NCI-H1092 (cell line): ENCODE measurements around the gene SOBP.

Source experiments
- DNase-seq: peaks from one replicate; lab custom pipeline; 2025; lab: John Stamatoyannopoulos, UW

SOBP gene

DNA sequence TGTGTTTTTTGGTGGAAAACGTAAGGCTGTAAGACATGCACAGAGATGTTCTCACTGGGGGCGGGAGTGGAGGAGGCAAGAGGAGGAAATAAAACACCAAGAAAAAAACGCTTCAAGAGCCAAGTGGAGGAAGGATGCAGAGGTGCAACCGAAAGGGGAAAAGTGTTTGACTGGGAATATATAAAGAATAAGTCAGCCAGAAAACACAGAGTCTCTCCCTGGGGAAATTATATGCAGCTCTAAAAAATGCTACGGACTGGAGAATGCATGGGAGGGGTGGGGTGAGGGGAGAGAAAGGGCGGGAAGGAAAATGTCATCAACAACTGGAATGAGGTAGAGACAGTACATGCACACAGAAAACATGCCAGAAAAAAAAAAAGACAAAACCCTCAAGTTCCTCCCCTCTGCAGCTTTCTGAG is 200.7 kb downstream of the SOBP start:
- no peak for DNase-seq

DNA sequence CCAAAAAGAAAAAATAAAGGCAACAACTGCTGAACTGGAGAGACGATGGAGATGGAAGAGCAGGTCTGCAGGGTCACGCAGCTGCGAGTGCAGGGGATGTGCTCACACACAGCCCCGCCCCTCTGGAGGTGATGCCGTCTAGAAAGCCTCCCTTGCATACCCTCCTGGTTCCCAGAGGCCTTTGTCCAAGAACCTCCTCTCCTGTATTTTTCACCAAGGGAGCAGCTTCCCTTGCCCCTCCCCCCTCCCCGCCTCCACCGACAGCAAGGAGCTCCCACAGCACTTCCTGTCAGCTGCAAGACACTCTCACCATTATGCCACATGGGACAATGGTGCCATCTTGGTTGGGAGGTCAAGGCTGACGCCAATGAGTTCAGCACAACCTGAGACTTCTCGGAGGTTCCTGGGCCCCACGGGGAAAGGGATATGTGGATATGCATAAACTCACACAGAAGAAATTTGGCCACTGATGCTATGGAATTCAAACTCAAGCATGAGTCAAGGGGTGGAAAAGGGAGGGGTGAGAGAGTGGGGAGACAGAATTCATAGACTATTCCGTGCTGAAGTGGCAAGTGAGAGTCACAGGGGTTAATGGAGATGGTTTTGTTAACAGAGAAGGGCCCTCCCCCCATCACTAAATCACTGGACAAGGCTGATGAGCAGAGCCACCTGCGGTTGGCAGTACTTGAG is 201.3 kb downstream of the SOBP start:
- DNase-seq: no peak

DNA sequence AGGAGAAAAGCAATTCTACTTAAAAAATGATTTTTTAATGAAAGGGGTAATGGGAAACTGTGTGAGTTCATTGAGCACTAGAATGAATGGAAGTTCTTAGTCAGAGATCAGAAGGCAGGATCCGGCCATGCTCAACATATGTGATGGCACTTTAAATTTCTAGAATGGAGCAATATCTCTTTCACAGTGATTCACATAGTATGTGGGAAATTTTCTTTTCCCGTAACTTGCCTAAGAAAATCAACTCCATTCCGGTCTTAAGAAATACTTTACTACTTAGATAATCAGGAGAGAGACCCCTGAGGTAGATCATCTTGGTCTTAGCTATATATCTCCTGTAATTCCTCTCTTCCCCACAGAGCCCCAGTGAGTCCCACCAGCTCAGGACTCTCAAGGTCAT is 202.4 kb downstream of the SOBP start:
- no peak for DNase-seq

- no peak for DNase-seq
These were observed 205.3 kb downstream of the SOBP start for GRCh38 chr6:107695061-107695720.

DNA sequence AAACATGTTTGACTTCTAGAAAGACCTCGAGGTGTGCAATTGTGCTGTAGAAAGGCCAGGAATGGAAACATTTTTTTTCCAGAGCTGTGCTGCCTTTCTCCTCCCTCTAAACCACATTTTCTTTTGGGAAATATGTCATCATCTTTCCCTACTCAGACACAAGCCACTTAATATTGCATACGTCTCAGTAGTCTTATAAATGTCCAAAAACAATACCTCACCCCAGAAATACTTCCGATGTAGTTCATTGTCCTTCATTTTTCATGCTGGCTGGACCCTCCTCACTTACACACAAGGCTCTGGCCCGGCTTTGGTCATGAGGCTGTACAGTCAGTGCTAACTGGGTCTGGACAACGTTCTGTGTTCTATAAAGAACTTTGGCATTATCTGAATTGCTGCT is 207.8 kb downstream of the SOBP start:
- no peak for DNase-seq

GRCh38 chr6:107698146-107698545 is 208.2 kb downstream of the SOBP start:
- no peak for DNase-seq

DNA sequence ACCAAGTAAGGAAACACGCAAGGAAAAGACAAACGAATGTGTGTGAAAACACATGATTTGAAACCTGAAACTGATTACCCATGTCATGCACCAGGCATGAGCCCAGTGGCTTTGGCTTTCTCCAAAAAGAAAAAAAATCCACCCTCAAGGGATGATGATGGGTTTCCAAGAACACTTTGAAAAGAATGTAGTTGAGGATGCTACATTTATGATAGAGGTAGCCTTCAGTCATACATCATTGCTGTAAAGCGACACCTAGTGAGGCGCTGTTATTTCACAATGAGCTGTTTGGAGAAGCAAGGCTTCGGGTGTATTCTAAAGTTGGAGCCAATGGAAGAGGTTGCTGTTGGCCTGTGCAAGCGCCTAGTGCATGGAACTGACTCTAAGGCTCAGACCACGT is 209.3 kb downstream of the SOBP start:
- DNase-seq: no peak

DNA sequence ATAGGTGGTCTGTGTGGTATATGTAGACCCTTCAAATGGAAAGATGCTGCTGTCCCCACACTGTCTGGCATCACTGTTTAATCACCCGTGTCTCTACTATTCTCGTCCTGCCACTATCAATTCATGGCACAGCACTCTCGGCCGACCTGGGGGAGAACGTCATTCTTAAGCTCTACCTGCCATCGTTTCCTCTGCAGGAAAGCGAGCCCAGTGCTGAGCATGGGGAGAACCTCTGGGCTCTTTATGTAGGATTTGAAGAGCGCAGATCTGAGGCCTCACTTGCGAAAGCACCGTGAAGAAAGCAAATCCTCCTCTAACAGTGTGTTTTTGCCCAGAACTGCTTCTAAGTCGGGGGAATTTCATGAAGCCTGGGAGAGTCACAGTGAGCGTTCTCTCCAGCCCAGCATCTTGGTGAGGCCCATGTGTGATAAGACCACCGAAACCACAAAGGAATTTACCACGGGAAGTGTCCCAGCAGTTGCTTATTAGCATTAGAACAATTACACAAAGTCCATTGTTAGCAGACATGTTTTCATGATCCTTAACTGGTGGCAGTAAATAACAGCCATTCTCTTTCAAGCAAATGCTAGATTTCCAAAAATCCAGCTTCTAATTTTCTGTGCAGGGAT is 209.9 kb downstream of the SOBP start:
- DNase-seq: no peak

DNA sequence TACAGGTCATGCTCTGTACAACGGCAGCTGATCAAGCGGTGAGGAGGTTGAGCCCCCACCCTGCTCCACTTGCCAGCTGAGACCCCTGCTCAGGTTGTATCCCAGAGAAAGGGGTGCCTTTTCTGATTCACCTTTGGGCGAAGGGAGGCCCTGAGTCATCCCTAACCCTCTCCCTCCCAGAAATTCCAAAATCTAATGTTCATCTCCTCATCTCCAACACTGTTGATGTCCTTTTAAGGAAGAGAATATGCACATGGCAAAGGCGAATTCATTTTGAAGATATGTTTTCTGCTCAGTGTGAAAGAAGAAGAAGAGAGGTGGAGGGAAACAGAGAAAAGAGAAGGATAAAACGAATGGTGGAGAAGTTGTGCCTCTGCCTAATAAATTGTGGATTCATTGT is 213.7 kb downstream of the SOBP start:
- no peak for DNase-seq

DNA sequence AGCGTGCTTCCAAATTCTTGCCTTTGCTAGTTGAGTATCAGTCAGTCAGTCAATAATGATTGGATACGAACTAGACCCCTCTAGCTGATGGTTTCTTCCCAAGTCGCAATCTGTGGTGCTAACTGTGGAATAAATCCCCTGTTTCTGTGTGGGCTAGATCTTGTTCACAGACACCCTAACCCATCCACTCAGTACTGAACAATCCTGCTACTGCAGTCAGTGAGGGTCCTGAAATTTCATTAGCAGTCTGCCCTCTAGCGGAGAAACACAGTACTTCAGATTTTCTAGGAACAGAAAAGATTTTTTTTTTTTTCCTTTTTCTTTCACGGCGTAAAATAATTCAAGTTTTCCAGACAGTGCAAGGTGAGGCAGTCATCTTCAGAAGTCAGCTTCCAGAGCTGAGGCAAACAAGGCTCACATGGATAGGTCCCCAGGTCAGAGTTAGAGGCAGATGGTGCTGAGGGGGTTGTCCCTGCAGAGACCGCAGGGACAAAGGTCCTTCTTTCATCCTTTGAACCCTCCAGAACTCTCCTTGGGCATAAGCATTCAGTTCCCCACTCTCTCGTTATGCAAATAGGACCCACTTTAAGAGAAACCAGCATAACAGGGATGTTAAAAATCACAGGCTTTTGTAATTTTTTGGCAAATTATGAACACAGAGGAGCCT is 214.6 kb downstream of the SOBP start:
- DNase-seq: no peak

DNA sequence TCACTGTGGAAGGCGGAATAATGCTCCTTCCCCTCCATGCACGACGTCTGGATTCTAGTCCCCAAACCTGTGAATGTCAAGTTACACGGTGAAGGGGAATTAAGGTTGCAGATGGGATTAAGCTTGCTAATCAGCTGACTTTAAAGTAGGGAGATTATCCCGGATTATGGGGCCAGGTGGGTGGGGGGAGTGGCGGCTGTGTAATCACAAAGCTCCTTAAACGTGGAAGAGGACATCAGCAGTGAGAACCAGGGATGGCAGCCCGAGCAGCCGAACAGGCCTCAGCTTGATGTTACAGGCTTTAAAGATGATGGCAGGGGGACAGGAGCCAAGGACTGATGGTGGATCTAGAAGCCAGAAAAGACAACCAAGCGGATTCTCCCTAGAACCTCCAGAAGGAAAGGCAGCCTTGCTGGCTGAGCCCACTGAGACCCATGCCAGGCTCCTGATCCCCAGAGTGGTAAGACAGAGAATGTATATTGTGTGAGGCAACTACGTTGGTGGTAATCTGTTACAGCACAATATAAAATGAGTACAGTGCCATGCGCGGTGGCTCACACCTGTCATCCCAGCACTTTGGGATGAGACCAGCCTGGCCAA is 216.7 kb downstream of the SOBP start:
- no peak for DNase-seq

DNA sequence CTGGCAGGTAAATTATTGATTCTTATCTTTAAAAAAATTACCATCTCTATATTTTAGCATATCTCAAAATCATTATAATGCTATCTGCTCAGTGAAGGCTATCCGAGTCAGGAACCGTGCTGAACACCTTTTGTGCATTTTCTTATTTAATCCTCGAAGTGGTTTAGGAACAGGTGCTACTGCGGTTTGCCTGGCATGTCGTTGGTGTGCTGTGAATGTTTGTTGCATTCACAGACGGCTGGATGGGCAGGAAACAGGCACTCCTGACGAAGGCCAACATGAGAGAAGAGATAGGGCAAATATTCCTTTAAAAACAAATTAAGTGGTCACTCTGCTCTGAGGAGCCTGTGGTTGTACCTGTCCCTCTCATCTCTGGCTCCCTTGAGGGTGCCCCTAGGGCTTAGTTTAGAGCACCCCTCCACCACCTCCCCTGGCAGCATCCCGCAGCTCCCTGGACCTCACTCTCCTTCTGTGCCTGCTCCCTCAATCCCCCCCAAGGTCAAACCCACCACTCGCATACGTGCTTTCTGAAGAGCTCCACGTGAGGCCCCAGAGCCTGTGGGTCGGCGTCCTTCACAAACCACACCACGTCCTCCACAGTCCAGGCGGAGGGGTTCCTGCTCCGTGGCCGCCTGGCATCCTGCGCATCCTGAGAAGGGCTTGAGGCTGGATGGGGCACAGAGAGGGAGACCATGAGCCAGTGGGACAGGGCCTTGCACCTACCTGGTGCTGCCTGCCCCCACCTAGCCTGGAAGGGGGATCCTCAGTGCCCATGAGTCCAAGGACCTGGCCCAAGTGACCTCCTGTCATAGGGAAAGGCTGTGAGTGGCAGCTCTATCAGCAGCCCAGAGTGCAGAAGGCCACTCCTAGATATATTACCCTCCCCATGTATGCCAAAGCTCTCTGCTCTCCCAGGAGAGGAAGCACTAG is 217.7 kb downstream of the SOBP start:
- DNase-seq: no peak

- no peak for DNase-seq
These were observed 218.5 kb downstream of the SOBP start for GRCh38 chr6:107708435-107708834.

DNA sequence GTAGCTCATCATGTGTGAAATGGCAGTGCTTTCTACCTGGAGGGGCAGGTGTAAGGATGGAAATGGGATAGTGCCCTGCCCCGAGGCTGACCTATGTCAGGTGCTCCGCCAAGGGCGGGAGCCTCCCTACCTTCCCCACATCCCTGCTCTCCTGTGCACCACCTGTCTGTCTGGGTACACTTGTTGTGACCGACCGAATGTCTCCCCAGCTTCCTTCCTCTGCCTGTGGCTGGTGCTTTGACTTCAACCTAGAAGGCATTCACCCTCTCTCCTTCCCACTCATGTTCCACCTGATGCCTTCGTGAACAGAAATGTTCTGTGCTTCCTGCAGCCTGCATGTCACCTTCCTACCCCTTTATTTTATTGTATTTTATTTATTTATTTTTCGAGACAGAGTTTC is 219.4 kb downstream of the SOBP start:
- no peak for DNase-seq
